Thyroid gland (tissue), 4 donors: Measurements from ENCODE around the gene FAIM2.

ENCODE experiments used
- CTCF ChIP-seq, 6 experiments: fragments of 200-600 bp in 3 of 6; fragments of 450-650 bp in 3 of 6; sonication (generic) in 3 of 6; IDR thresholded peaks; one replicate each; pipeline ENCODE4 v1.5.1; 2016 to 2019; ENCODE audit warnings: antibody characterized with exemption in 6 of 6, mild to moderate bottlenecking in 2 of 6, inconsistent platforms in 1 of 6, moderate library complexity in 1 of 6
- POLR2A ChIP-seq, 2 donors: fragments of 450-650 bp; IDR thresholded peaks; one replicate each; pipeline ENCODE4 v1.6.1; 2017; ENCODE audit warnings: antibody characterized with exemption in 2 of 2, mild to moderate bottlenecking in 2 of 2, moderate library complexity in 1 of 2

GRCh38 chr12:49942512-49942893 lies 38.8 kb upstream of the FAIM2 start:
- TF ChIP-seq CTCF (IDR thresholded peaks at IDR 0.05) (no peak), POLR2A (IDR thresholded peaks at IDR 0.05) (no peak)
